HG02623 (cell line): Measurements from ENCODE around the gene IFITM2.
"Not testable (repeated sequence)": the region's sequence is repeated elsewhere in the genome, so short reads cannot be mapped to it uniquely, and the experiment has no call there.

Experiments
- ATAC-seq: cut with Tn5 transposase; IDR thresholded peaks from one replicate; pipeline ENCODE4 v1.9.1; 2021; ENCODE audit warnings: moderate library complexity; ENCODE audit not compliant: unreplicated experiment

IFITM2 gene

GRCh38 chr11:339963-340362 lies 32.3 kb downstream of the IFITM2 start:
- no peak for ATAC-seq

GRCh38 chr11:340539-341512 lies 33.2 kb downstream of the IFITM2 start:
- no peak for ATAC-seq

GRCh38 chr11:342328-342727 lies 34.7 kb downstream of the IFITM2 start:
- ATAC-seq, result no peak

GRCh38 chr11:344836-345578 lies 37.4 kb downstream of the IFITM2 start:
- ATAC-seq, result no peak

- ATAC-seq, result no peak
These were observed 38.9 kb downstream of the IFITM2 start for GRCh38 chr11:346529-346928.

- not testable (repeated sequence) for ATAC-seq
These were observed 41.8 kb downstream of the IFITM2 start for GRCh38 chr11:349270-349954.

GRCh38 chr11:350033-350722 lies 42.6 kb downstream of the IFITM2 start:
- not testable (repeated sequence) for ATAC-seq

GRCh38 chr11:350723-351255 lies 43.2 kb downstream of the IFITM2 start:
- ATAC-seq, result no peak

GRCh38 chr11:351411-351810 lies 43.8 kb downstream of the IFITM2 start:
- ATAC-seq, result no peak

GRCh38 chr11:352456-353031 lies 44.9 kb downstream of the IFITM2 start:
- ATAC-seq, result no peak

GRCh38 chr11:353179-353873 lies 45.7 kb downstream of the IFITM2 start:
- no peak for ATAC-seq

- peak; percentile 62 for ATAC-seq
These were observed 48.2 kb downstream of the IFITM2 start for GRCh38 chr11:355581-356458.

GRCh38 chr11:356610-357009 lies 49.0 kb downstream of the IFITM2 start:
- ATAC-seq, result no peak

- ATAC-seq, result no peak
These were observed 50.0 kb downstream of the IFITM2 start for GRCh38 chr11:357582-357981.

GRCh38 chr11:358129-358800 lies 50.6 kb downstream of the IFITM2 start:
- ATAC-seq, result no peak
